GM12872 (cell line): ENCODE data around the gene WDR44.

ENCODE experiments used
- TF ChIP-seq, protein P1 (sequence below): IDR thresholded peaks from 3 replicates; pipeline ENCODE4 v1.5.1; 2011; ENCODE audit warnings: low read depth, mild to moderate bottlenecking, low read length, moderate library complexity; ENCODE audit not compliant: insufficient read depth

The WDR44 gene

DNA sequence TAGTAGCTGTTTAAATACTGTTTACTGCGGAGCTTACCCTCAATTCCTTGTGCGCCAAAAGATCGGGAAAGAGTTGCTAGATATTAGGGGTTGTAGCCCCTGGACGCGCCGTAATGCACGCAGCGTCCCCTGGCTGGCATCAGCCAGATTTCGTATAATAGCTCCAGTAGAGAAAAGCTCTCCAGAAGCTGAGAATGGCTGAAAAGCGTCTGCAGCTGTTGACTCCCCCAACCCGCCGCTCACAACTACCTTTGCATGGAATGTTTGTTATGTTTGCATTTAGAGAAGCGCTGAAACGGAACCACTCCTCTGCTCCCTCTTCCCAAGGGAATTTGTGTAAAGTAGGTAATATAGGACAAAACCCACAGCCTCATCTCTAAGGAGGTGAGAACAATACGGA, 153.4 kb downstream of the WDR44 start:
- TF ChIP-seq, protein P1, sequence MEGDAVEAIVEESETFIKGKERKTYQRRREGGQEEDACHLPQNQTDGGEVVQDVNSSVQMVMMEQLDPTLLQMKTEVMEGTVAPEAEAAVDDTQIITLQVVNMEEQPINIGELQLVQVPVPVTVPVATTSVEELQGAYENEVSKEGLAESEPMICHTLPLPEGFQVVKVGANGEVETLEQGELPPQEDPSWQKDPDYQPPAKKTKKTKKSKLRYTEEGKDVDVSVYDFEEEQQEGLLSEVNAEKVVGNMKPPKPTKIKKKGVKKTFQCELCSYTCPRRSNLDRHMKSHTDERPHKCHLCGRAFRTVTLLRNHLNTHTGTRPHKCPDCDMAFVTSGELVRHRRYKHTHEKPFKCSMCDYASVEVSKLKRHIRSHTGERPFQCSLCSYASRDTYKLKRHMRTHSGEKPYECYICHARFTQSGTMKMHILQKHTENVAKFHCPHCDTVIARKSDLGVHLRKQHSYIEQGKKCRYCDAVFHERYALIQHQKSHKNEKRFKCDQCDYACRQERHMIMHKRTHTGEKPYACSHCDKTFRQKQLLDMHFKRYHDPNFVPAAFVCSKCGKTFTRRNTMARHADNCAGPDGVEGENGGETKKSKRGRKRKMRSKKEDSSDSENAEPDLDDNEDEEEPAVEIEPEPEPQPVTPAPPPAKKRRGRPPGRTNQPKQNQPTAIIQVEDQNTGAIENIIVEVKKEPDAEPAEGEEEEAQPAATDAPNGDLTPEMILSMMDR: no peak
